ENCODE measurements around the gene MRPL24.

DNA sequence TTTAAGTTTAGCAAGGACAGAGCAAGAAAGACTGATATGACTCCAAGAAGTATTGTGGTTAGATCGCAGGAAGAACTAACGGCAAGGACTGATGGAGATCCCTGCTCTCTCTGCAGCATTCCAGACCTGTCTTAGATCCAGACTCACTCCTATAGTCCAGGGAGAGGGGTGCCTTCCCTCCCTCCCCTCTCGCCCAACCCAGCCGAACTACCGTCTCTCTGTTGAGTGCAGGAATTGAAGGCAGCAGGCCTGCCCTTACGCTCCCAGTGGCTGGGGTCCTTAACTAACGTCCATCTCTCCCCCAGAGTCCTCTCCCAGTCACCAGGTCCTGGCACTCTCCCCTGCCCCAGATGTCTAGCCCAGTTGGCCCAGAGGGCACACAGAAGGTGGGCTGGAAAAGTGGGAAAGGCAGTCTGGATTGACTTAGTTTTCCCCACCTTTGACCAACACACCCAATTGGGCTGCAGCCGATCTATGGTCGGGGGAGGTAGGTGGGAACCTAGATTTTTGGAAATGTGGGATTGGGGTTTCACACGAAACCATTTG, 36.6 kb downstream of the MRPL24 start:
- TF ChIP-seq, protein P1, sequence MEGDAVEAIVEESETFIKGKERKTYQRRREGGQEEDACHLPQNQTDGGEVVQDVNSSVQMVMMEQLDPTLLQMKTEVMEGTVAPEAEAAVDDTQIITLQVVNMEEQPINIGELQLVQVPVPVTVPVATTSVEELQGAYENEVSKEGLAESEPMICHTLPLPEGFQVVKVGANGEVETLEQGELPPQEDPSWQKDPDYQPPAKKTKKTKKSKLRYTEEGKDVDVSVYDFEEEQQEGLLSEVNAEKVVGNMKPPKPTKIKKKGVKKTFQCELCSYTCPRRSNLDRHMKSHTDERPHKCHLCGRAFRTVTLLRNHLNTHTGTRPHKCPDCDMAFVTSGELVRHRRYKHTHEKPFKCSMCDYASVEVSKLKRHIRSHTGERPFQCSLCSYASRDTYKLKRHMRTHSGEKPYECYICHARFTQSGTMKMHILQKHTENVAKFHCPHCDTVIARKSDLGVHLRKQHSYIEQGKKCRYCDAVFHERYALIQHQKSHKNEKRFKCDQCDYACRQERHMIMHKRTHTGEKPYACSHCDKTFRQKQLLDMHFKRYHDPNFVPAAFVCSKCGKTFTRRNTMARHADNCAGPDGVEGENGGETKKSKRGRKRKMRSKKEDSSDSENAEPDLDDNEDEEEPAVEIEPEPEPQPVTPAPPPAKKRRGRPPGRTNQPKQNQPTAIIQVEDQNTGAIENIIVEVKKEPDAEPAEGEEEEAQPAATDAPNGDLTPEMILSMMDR (IDR thresholded peaks at IDR 0.05 in 4 of 5, conservative IDR thresholded peaks at IDR 0.05 in 1 of 5), result no peak
- TF ChIP-seq POLR2A (IDR thresholded peaks at IDR 0.05), result no peak

Measured in gastrocnemius medialis (tissue), 4 donors.